GM23338 (cell line): Measurements from ENCODE around the gene TRAK1. TPM values are rescaled to one million over a fixed set of nuclear protein-coding genes. Genes with fewer than 3 reads are reported as not detected.

ENCODE experiments used
- ATAC-seq: fragments of 200-7000 bp; cut with Tn5 transposase; 3 replicates; pipeline ENCODE4 v1.9.1; 2020
- DNase-seq: peaks from one replicate; pipeline ENCODE4 v3.0.0-alpha.2; 2015; ENCODE audit warnings: low spot score
- H2AFZ ChIP-seq: fragments of 200-600 bp; sonication (generic); 2 replicates; pipeline ENCODE4 v1.8.0; 2016; ENCODE audit warnings: antibody characterized with exemption, mild to moderate bottlenecking, moderate library complexity
- H3F3A ChIP-seq: fragments of 200-600 bp; sonication (generic); replicated peaks from 2 replicates; pipeline ENCODE4 v1.8.0; 2017; ENCODE audit warnings: antibody characterized with exemption, mixed run types, low read depth
- H3K27ac ChIP-seq: fragments of 200-600 bp; sonication (generic); 2 replicates; pipeline ENCODE4 v1.6.1; 2016; ENCODE audit warnings: low read depth
- H3K27me3 ChIP-seq: fragments of 200-600 bp; sonication (generic); 2 replicates; pipeline ENCODE4 v1.8.0; 2016; ENCODE audit warnings: mild to moderate bottlenecking, mixed run types, moderate library complexity; ENCODE audit not compliant: insufficient read depth
- H3K36me3 ChIP-seq: fragments of 200-600 bp; sonication (generic); 2 replicates; pipeline ENCODE4 v1.8.0; 2016; ENCODE audit warnings: mild to moderate bottlenecking; ENCODE audit not compliant: insufficient read depth
- H3K4me1 ChIP-seq: fragments of 200-600 bp; sonication (generic); 2 replicates; pipeline ENCODE4 v1.8.0; 2016; ENCODE audit warnings: mild to moderate bottlenecking, moderate library complexity; ENCODE audit not compliant: insufficient read depth
- H3K4me2 ChIP-seq: fragments of 200-600 bp; sonication (generic); 2 replicates; pipeline ENCODE4 v1.7.1; 2017; ENCODE audit warnings: mixed run types
- H3K4me3 ChIP-seq: fragments of 200-600 bp; sonication (generic); 2 replicates; pipeline ENCODE4 v1.6.1; 2016; ENCODE audit warnings: mixed run types
- H3K79me2 ChIP-seq: fragments of 200-600 bp; sonication (generic); replicated peaks from 2 replicates; pipeline ENCODE4 v1.8.0; 2017; ENCODE audit warnings: mild to moderate bottlenecking; ENCODE audit not compliant: insufficient read depth
- H3K9me2 ChIP-seq: fragments of 200-600 bp; sonication (generic); 2 replicates; pipeline ENCODE4 v1.8.0; 2017; ENCODE audit not compliant: insufficient read depth
- H4K20me1 ChIP-seq: fragments of 200-600 bp; sonication (generic); replicated peaks from 2 replicates; pipeline ENCODE4 v1.8.0; 2017; ENCODE audit warnings: mild to moderate bottlenecking; ENCODE audit not compliant: insufficient read depth
- H3K27ac Mint-ChIP-seq: 2 replicates; pipeline ENCODE4 v1.8.0; 2020; ENCODE audit warnings: inconsistent platforms, mild to moderate bottlenecking, moderate library complexity, mixed read lengths
- H3K27me3 Mint-ChIP-seq: 3 replicates; pipeline ENCODE4 v1.8.0; 2022; ENCODE audit warnings: low read depth, mild to moderate bottlenecking, moderate library complexity, mixed read lengths, inconsistent platforms; ENCODE audit not compliant: insufficient read depth, poor library complexity
- H3K36me3 Mint-ChIP-seq: 3 replicates; pipeline ENCODE4 v1.8.0; 2021; ENCODE audit warnings: low read depth, mild to moderate bottlenecking, inconsistent platforms, moderate library complexity, mixed read lengths
- H3K4me1 Mint-ChIP-seq: 3 replicates; pipeline ENCODE4 v1.8.0; 2020; ENCODE audit warnings: mild to moderate bottlenecking, inconsistent platforms, mixed read lengths
- H3K4me3 Mint-ChIP-seq: 3 replicates; pipeline ENCODE4 v1.8.0; 2021; ENCODE audit warnings: moderate library complexity, mild to moderate bottlenecking, inconsistent platforms, mixed read lengths
- H3K9me3 Mint-ChIP-seq: 3 replicates; pipeline ENCODE4 v1.8.0; 2020; ENCODE audit warnings: moderate library complexity, mild to moderate bottlenecking, inconsistent platforms, mixed read lengths
- CREB1 ChIP-seq: fragments of 250-450 bp; sonication (Bioruptor Pico); IDR thresholded peaks from 2 replicates; pipeline ENCODE4 v1.5.0; 2020; ENCODE audit warnings: low read depth, mild to moderate bottlenecking, moderate library complexity
- CTCF ChIP-seq, 2 experiments: fragments of 200-600 bp in 1 of 2; sonication (generic) in 1 of 2; conservative IDR thresholded peaks; 2 replicates each; pipeline versions ENCODE4 v1.5.1 to v1.6.1; 2016 to 2017; ENCODE audit warnings: antibody characterized with exemption in 2 of 2, low read depth in 2 of 2, mild to moderate bottlenecking in 2 of 2, moderate library complexity in 1 of 2
- ETS1 ChIP-seq: IDR thresholded peaks from 2 replicates; pipeline ENCODE4 v1.6.1; 2016; ENCODE audit warnings: antibody characterized with exemption
- EZH2phosphoT487 ChIP-seq: fragments of 200-600 bp; sonication (generic); IDR thresholded peaks from one replicate; pipeline ENCODE4 v1.8.1; 2018; ENCODE audit warnings: antibody characterized with exemption; ENCODE audit not compliant: unreplicated experiment
- JUNB ChIP-seq: IDR thresholded peaks from one replicate; pipeline ENCODE4 v1.6.1; 2016; ENCODE audit warnings: antibody characterized with exemption; ENCODE audit not compliant: unreplicated experiment
- NANOG ChIP-seq: IDR thresholded peaks from 2 replicates; pipeline ENCODE4 v1.6.1; 2016; ENCODE audit warnings: antibody characterized with exemption, borderline replicate concordance
- POLR2AphosphoS5 ChIP-seq: IDR thresholded peaks from 2 replicates; pipeline ENCODE4 v1.6.1; 2016; ENCODE audit warnings: antibody characterized with exemption, low read depth
- REST ChIP-seq: IDR thresholded peaks from one replicate; pipeline ENCODE4 v1.6.1; 2018; ENCODE audit warnings: antibody characterized with exemption; ENCODE audit not compliant: unreplicated experiment
- STAT1 ChIP-seq: IDR thresholded peaks from one replicate; pipeline ENCODE4 v1.6.1; 2016; ENCODE audit warnings: antibody characterized with exemption; ENCODE audit not compliant: unreplicated experiment
- ZNF114 ChIP-seq: fragments of 250-450 bp; sonication (Bioruptor Pico); IDR thresholded peaks from 2 replicates; pipeline ENCODE4 v1.5.0; 2020; ENCODE audit warnings: mild to moderate bottlenecking, moderate library complexity
- polyA plus RNA-seq: library from polyadenylated mRNA; unstranded; fragments of >200 nt; fragmentation: Nextera tagmentation; extraction: Ambion mirVana; gene quantifications from 2 replicates; pipeline ENCODE4 v1.2.1, GENCODE V29; 2016
- total RNA-seq: library from RNA; depleted of rRNA; stranded (reverse); fragments of >200 nt; shearing (Covaris generic); gene quantifications from 2 replicates; pipeline ENCODE4 v1.2.3, GENCODE V29; 2014

Gene TRAK1
- total and polyA plus RNA-seq, 2 experiments from 2014 or later, result 13.4 to 47.4 TPM

GRCh38 chr3:42099020-42099765 lies 8.0 kb downstream of the TRAK1 start:
- Mint-ChIP-seq H3K9me3 (peaks cover 15% of the 10 kb centered on the region), H3K27ac (no peak overlapping the region), H3K4me3 (no peak overlapping the region), H3K4me1 (peaks cover 18% of the 10 kb centered on the region), H3K27me3 (peaks cover 15% of the 10 kb centered on the region), H3K36me3 (peaks cover 19% of the 10 kb centered on the region)
- Histone ChIP-seq H3K36me3 (no peaks in the 10 kb centered on the region), H3K79me2 (peaks cover 4% of the 10 kb centered on the region), H3K9me2 (no peaks in the 10 kb centered on the region), H3F3A (no peaks in the 10 kb centered on the region), H3K27me3 (no peaks in the 10 kb centered on the region), H2AFZ (no peak overlapping the region), H4K20me1 (no peaks in the 10 kb centered on the region), H3K4me1 (peaks cover 17% of the 10 kb centered on the region), H3K4me3 (no peak overlapping the region), H3K4me2 (no peak overlapping the region), H3K27ac (no peak overlapping the region)
- TF ChIP-seq CTCF (conservative IDR thresholded peaks at IDR 0.05; ENCODE audit: low read depth in 2 of 2), result no peak
- no peak for TF ChIP-seq POLR2AphosphoS5
- TF ChIP-seq EZH2phosphoT487, result no peak
- no peak for TF ChIP-seq ETS1
- TF ChIP-seq REST, result no peak
- no peak for TF ChIP-seq CREB1
- TF ChIP-seq ZNF114, result no peak
- no peak for TF ChIP-seq STAT1
- no peak for TF ChIP-seq JUNB
- no peak for TF ChIP-seq NANOG
- ATAC-seq (peak; percentile 18), DNase-seq (no peak)
